GM19438 (cell line): ENCODE measurements around the gene PRKCB.

Experiments used
- ATAC-seq: cut with Tn5 transposase; IDR thresholded peaks from one replicate; pipeline ENCODE4 v1.9.1; 2021; ENCODE audit warnings: low read depth; ENCODE audit not compliant: unreplicated experiment

PRKCB gene

GRCh38 chr16:24117680-24118079 lies 281.9 kb downstream of the PRKCB start:
- no peak for ATAC-seq

GRCh38 chr16:24118126-24118821 lies 282.5 kb downstream of the PRKCB start:
- no peak for ATAC-seq

- no peak for ATAC-seq
Observed at GRCh38 chr16:24119807-24120206, 284.0 kb downstream of the PRKCB start.

- ATAC-seq = no peak
Observed at GRCh38 chr16:24123275-24123674, 287.5 kb downstream of the PRKCB start.

- no peak for ATAC-seq
Observed at GRCh38 chr16:24124291-24124690, 288.5 kb downstream of the PRKCB start.

GRCh38 chr16:24125214-24125613 lies 289.4 kb downstream of the PRKCB start:
- ATAC-seq = no peak

- no peak for ATAC-seq
Observed at GRCh38 chr16:24129412-24129918, 293.7 kb downstream of the PRKCB start.

GRCh38 chr16:24130494-24131085 lies 294.8 kb downstream of the PRKCB start:
- no peak for ATAC-seq

- ATAC-seq = no peak
Observed at GRCh38 chr16:24131294-24131693, 295.5 kb downstream of the PRKCB start.

GRCh38 chr16:24132048-24132796 lies 296.4 kb downstream of the PRKCB start:
- ATAC-seq = no peak

GRCh38 chr16:24132797-24133155 lies 297.0 kb downstream of the PRKCB start:
- no peak for ATAC-seq

- ATAC-seq = no peak
Observed at GRCh38 chr16:24135624-24136565, 300.1 kb downstream of the PRKCB start.

- ATAC-seq = no peak
Observed at GRCh38 chr16:24138024-24138423, 302.2 kb downstream of the PRKCB start.

- no peak for ATAC-seq
Observed at GRCh38 chr16:24138575-24138974, 302.8 kb downstream of the PRKCB start.

GRCh38 chr16:24139282-24139681 lies 303.5 kb downstream of the PRKCB start:
- no peak for ATAC-seq

- no peak for ATAC-seq
Observed at GRCh38 chr16:24140730-24141129, 304.9 kb downstream of the PRKCB start.

- no peak for ATAC-seq
Observed at GRCh38 chr16:24141466-24141865, 305.7 kb downstream of the PRKCB start.

GRCh38 chr16:24141917-24142316 lies 306.1 kb downstream of the PRKCB start:
- ATAC-seq = no peak

GRCh38 chr16:24145927-24146326 lies 310.1 kb downstream of the PRKCB start:
- no peak for ATAC-seq

- ATAC-seq = no peak
Observed at GRCh38 chr16:24146518-24146917, 310.7 kb downstream of the PRKCB start.

- ATAC-seq = no peak
Observed at GRCh38 chr16:24149102-24149501, 313.3 kb downstream of the PRKCB start.
